H9 (cell line): Measurements from ENCODE around the gene TICRR. TPM values are rescaled to one million over a fixed set of nuclear protein-coding genes. Genes with fewer than 3 reads are reported as not detected.

ENCODE experiments used
- DNase-seq: peaks from one replicate; pipeline ENCODE4 v3.0.0-alpha.2; 2017
- H2AFZ ChIP-seq: one replicate; pipeline ENCODE4 v1.6.1; 2013; ENCODE audit warnings: mild to moderate bottlenecking, low read length, control low read depth, moderate library complexity
- H2AK5ac ChIP-seq: 2 replicates; pipeline ENCODE4 v1.6.1; 2013; ENCODE audit warnings: low read length, control low read depth, mixed read lengths; ENCODE audit not compliant: insufficient read length
- H2BK120ac ChIP-seq: one replicate; pipeline ENCODE4 v1.6.1; 2013; ENCODE audit warnings: low read depth, mild to moderate bottlenecking, low read length, control low read depth, inconsistent platforms; ENCODE audit not compliant: poor library complexity, severe bottlenecking
- H2BK12ac ChIP-seq: 2 replicates; pipeline ENCODE4 v1.6.1; 2013; ENCODE audit warnings: low read length, control low read depth, mixed read lengths, low read depth; ENCODE audit not compliant: insufficient read length
- H2BK15ac ChIP-seq: 2 replicates; pipeline ENCODE4 v1.6.1; 2013; ENCODE audit warnings: low read depth, low read length, control low read depth
- H2BK20ac ChIP-seq: one replicate; pipeline ENCODE4 v1.6.1; 2013; ENCODE audit warnings: low read depth, mild to moderate bottlenecking, low read length, control low read depth, inconsistent platforms; ENCODE audit not compliant: poor library complexity, severe bottlenecking
- H2BK5ac ChIP-seq: 2 replicates; pipeline ENCODE4 v1.6.1; 2013; ENCODE audit warnings: low read length, control low read depth, mixed read lengths; ENCODE audit not compliant: insufficient read length
- H3K14ac ChIP-seq: 2 replicates; pipeline ENCODE4 v1.6.1; 2013; ENCODE audit warnings: low read length, control low read depth; ENCODE audit not compliant: insufficient read depth
- H3K18ac ChIP-seq: 2 replicates; pipeline ENCODE4 v1.6.1; 2013; ENCODE audit warnings: low read depth, mild to moderate bottlenecking, mixed read lengths, low read length, control low read depth; ENCODE audit not compliant: insufficient read length
- H3K23ac ChIP-seq: 2 replicates; pipeline ENCODE4 v1.6.1; 2013; ENCODE audit warnings: low read length, control low read depth, mixed read lengths, low read depth; ENCODE audit not compliant: insufficient read length
- H3K23me2 ChIP-seq: 2 replicates; pipeline ENCODE4 v1.6.1; 2013; ENCODE audit warnings: low read depth, mild to moderate bottlenecking, mixed read lengths, low read length, control low read depth; ENCODE audit not compliant: insufficient read length, poor library complexity, severe bottlenecking
- H3K27ac ChIP-seq: 2 replicates; pipeline ENCODE4 v1.5.1; 2013; ENCODE audit warnings: low read length, control low read depth, mixed read lengths, low read depth; ENCODE audit not compliant: insufficient read length
- H3K27me3 ChIP-seq: 2 replicates; pipeline ENCODE4 v1.6.1; 2013; ENCODE audit warnings: low read length, control low read depth, inconsistent platforms; ENCODE audit not compliant: insufficient read depth
- H3K4ac ChIP-seq: 2 replicates; pipeline ENCODE4 v1.6.1; 2013; ENCODE audit warnings: low read depth, mild to moderate bottlenecking, control low read depth, inconsistent platforms, low read length, moderate library complexity
- H3K4me1 ChIP-seq: 2 replicates; pipeline ENCODE4 v1.6.1; 2013; ENCODE audit warnings: low read length, control low read depth, inconsistent platforms; ENCODE audit not compliant: insufficient read depth
- H3K4me2 ChIP-seq: 2 replicates; pipeline ENCODE4 v1.6.1; 2013; ENCODE audit warnings: low read length, control low read depth, mixed read lengths; ENCODE audit not compliant: insufficient read length, insufficient read depth
- H3K56ac ChIP-seq: 2 replicates; pipeline ENCODE4 v1.6.1; 2013; ENCODE audit warnings: low read depth, mild to moderate bottlenecking, mixed read lengths, low read length, control low read depth; ENCODE audit not compliant: insufficient read length
- H3K79me1 ChIP-seq: 2 replicates; pipeline ENCODE4 v1.6.1; 2013; ENCODE audit warnings: low read depth, mild to moderate bottlenecking, moderate library complexity, low read length, control low read depth, inconsistent platforms; ENCODE audit not compliant: insufficient read depth, poor library complexity, severe bottlenecking
- H3K79me2 ChIP-seq: 2 replicates; pipeline ENCODE4 v1.6.1; 2013; ENCODE audit warnings: low read length, control low read depth, inconsistent platforms; ENCODE audit not compliant: insufficient read depth
- H3K9ac ChIP-seq: 2 replicates; pipeline ENCODE4 v1.6.1; 2013; ENCODE audit warnings: low read length, control low read depth, mixed read lengths; ENCODE audit not compliant: insufficient read length; ENCODE audit errors: extremely low read depth
- H3K9me3 ChIP-seq: one replicate; pipeline ENCODE4 v1.6.1; 2013; ENCODE audit warnings: low read depth, low read length, inconsistent platforms; ENCODE audit not compliant: control insufficient read depth
- H3T11ph ChIP-seq: one replicate; pipeline ENCODE4 v1.6.1; 2013; ENCODE audit warnings: mild to moderate bottlenecking, low read length, control low read depth, inconsistent platforms
- H4K20me1 ChIP-seq: one replicate; pipeline ENCODE4 v1.6.1; 2013; ENCODE audit not compliant: control insufficient read depth, insufficient read length, insufficient read depth
- H4K5ac ChIP-seq: 2 replicates; pipeline ENCODE4 v1.6.1; 2013; ENCODE audit warnings: low read depth, mild to moderate bottlenecking, mixed read lengths, low read length, control low read depth; ENCODE audit not compliant: insufficient read length
- H4K8ac ChIP-seq: replicated peaks from 2 replicates; pipeline ENCODE4 v1.6.1; 2013; ENCODE audit warnings: low read length, control low read depth, mixed read lengths, low read depth; ENCODE audit not compliant: insufficient read length
- H4K91ac ChIP-seq: 2 replicates; pipeline ENCODE4 v1.6.1; 2013; ENCODE audit warnings: low read depth, mild to moderate bottlenecking, moderate library complexity, mixed read lengths, low read length, control low read depth; ENCODE audit not compliant: insufficient read length
- H3K27ac Mint-ChIP-seq, 3 experiments: 2 replicates in 2 of 3; 3 replicates in 1 of 3; pipeline ENCODE4 v1.8.0; 2020 to 2021; ENCODE audit warnings: mixed read lengths in 3 of 3, mild to moderate bottlenecking in 1 of 3, moderate library complexity in 1 of 3
- H3K27me3 Mint-ChIP-seq: 2 replicates; pipeline ENCODE4 v1.8.0; 2021; ENCODE audit warnings: low read depth, mild to moderate bottlenecking, moderate library complexity, mixed read lengths
- H3K36me3 Mint-ChIP-seq, 3 experiments: 2 replicates in 2 of 3; 3 replicates in 1 of 3; pipeline ENCODE4 v1.8.0; 2020 to 2021; ENCODE audit warnings: low read depth in 3 of 3, mixed read lengths in 3 of 3; ENCODE audit not compliant: insufficient read depth in 1 of 3
- H3K4me1 Mint-ChIP-seq, 2 experiments: 2 replicates each; pipeline ENCODE4 v1.8.0; 2020; ENCODE audit warnings: mixed read lengths in 2 of 2
- H3K4me3 Mint-ChIP-seq, 2 experiments: 2 replicates in 1 of 2; 3 replicates in 1 of 2; pipeline ENCODE4 v1.8.0; 2020 to 2021; ENCODE audit warnings: mild to moderate bottlenecking in 2 of 2, mixed read lengths in 2 of 2, moderate library complexity in 1 of 2
- H3K9me3 Mint-ChIP-seq, 2 experiments: 2 replicates in 1 of 2; 3 replicates in 1 of 2; pipeline ENCODE4 v1.8.0; 2020; ENCODE audit warnings: mild to moderate bottlenecking in 2 of 2, mixed read lengths in 2 of 2, moderate library complexity in 1 of 2
- CTCF ChIP-seq: fragments of 200-600 bp; sonication (generic); conservative IDR thresholded peaks from 3 replicates; pipeline ENCODE4 v1.8.0; 2021; ENCODE audit warnings: antibody characterized with exemption, mild to moderate bottlenecking
- whole genome bisulfite sequencing: extraction: QIAGEN DNeasy Blood & Tissue Kit; methylation state at CpG from one replicate; pipeline ENCODE4 v1.1.7; 2013; ENCODE audit warnings: missing lambda C conversion rate, low lambda C conversion rate, mixed read lengths; ENCODE audit not compliant: insufficient read length; ENCODE audit errors: extremely low coverage; 5-methylcytosine and 5-hydroxymethylcytosine counted together
- total RNA-seq: library from RNA; stranded (reverse); gene quantifications from 2 replicates; pipeline ENCODE4 v1.2.1, GENCODE V29; 2021

The TICRR gene
- total RNA-seq, 1 experiment from 2014 or later: 26.0 TPM

DNA sequence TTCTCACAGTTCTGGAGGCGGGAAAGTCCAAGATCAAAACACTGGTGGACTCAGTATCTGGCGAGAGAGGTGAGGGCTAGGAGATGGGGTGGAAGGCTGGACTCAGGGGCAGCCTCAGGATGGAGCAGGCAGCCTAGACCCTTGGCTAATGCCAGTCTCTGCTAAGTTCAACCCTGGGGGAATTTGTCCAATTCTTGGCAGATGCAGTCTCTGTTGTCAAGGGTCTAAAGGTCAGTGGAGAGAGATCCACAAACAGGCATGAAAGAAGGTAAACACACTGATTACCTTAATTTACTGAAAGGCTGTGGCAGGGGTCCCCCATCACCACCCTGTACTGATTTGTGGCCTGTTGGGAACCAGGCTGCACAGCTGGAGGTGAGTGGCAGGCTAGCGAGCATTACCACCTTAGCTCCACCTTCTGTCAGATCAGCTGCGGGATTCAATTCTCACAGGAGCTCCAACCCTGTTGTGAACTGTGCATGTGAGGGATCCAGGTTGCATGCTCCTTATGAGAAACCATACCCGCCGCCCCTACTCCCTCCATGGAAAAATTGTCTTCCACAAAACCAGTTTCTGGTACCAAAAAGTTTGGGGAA lies 46.4 kb upstream of the TICRR start:
- no peak overlapping the region for H3T11ph ChIP-seq
- Mint-ChIP-seq H3K4me1 (peaks cover 6 to 8% of the 10 kb centered on the region in 2 experiments), H3K9me3 (peaks cover 0 to 1% of the 10 kb centered on the region in 2 experiments; a peak in 3 of 5 replicates), H3K27me3 (peaks cover under 1% of the 10 kb centered on the region; the same call in 1 of the 2 replicates), H3K4me3 (no peak overlapping the region), H3K27ac (no peak overlapping the region), H3K36me3 (no peaks in the 10 kb centered on the region)
- H2BK15ac ChIP-seq: no peak overlapping the region
- H2BK20ac ChIP-seq: no peak overlapping the region
- H4K91ac ChIP-seq: no peak overlapping the region
- H4K5ac ChIP-seq: no peak overlapping the region
- H3K4me2 ChIP-seq: no peak overlapping the region
- H3K9me3 ChIP-seq: no peaks in the 10 kb centered on the region
- H3K23me2 ChIP-seq: no peaks in the 10 kb centered on the region
- TF ChIP-seq CTCF: no peak
- H3K27me3 ChIP-seq: no peaks in the 10 kb centered on the region
- DNase-seq: no peak
- H4K8ac ChIP-seq: no peak overlapping the region
- no peak overlapping the region for H3K27ac ChIP-seq
- no peak overlapping the region for H3K14ac ChIP-seq
- H3K18ac ChIP-seq: no peak overlapping the region
- H3K4me1 ChIP-seq: 0 out of 2 replicates have a peak, but pooled peaks cover 2% of the 10 kb centered on the region
- no peak overlapping the region for H2BK5ac ChIP-seq
- no peak overlapping the region for H2BK120ac ChIP-seq
- H4K20me1 ChIP-seq: no peaks in the 10 kb centered on the region
- WGBS: no CpG with 5 or more reads among the region's 6 CpGs
- H2AFZ ChIP-seq: no peak overlapping the region
- no peaks in the 10 kb centered on the region for H3K79me1 ChIP-seq
- no peaks in the 10 kb centered on the region for H3K79me2 ChIP-seq
- H3K4ac ChIP-seq: no peak overlapping the region
- H2BK12ac ChIP-seq: no peak overlapping the region
- H3K56ac ChIP-seq: no peak overlapping the region
- no peak overlapping the region for H3K23ac ChIP-seq
- H3K9ac ChIP-seq: no peak overlapping the region
- H2AK5ac ChIP-seq: no peak overlapping the region
